ENCODE results near the gene TKT.
A peak's percentile ranks its signal among the peaks of the same experiment; 100 is the strongest.

Gene TKT

DNA sequence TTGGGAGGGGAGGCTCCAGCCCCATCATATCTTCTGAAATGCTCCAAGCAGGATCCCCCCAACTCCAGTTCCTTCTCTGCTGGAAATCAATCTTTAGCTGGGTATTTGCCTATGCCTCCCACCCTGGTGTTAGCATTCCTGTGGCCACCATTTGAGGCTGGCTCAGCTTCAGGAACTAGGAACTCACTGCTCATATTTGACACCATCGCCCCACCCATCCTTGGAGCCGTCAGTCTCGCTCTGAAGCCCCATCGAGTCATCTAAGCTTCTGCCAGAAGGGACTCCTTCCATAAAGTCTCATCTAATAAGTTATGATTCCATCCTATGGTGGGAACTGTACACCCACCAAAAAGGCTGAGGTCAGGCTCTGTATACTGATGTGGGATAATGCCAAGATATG lies 68.4 kb downstream of the TKT start:
- Histone ChIP-seq H3K79me1 (replicated peaks; ENCODE audit: low read length, poor library complexity, severe bottlenecking) (no peaks in the 10 kb centered on the region), H3K9me3 (ENCODE audit: control insufficient read depth, low read length) (no peaks in the 10 kb centered on the region), H3K27me3 (ENCODE audit: control insufficient read depth in 1 of 2, insufficient read depth in 1 of 2, low read length in 2 of 2) (no peaks in the 10 kb centered on the region), H3K23ac (ENCODE audit: low read length in 2 of 2) (no peak overlapping the region), H3K14ac (ENCODE audit: low read length in 2 of 2) (no peak overlapping the region), H2AFZ (ENCODE audit: low read depth, low read length) (no peak overlapping the region), H2AK5ac (ENCODE audit: low read length, severe bottlenecking) (no peak overlapping the region), H3K4me2 (ENCODE audit: low read length, poor library complexity, severe bottlenecking) (no peak overlapping the region), H3K27ac (ENCODE audit: low read length, poor library complexity, severe bottlenecking) (no peak overlapping the region), H3K4ac (ENCODE audit: low read depth in 1 of 2, low read length in 2 of 2) (no peak overlapping the region), H4K8ac (ENCODE audit: low read length) (no peak overlapping the region), H3K18ac (ENCODE audit: low read depth in 1 of 2, low read length in 2 of 2) (no peak overlapping the region), H2BK5ac (ENCODE audit: low read depth, low read length, poor library complexity, severe bottlenecking) (no peak overlapping the region), H3K36me3 (ENCODE audit: control insufficient read depth in 1 of 2, insufficient read depth in 2 of 2, low read depth in 1 of 2, low read length in 2 of 2) (peaks cover 60 to 72% of the 10 kb centered on the region in 2 experiments), H2BK15ac (ENCODE audit: low read depth, poor library complexity, severe bottlenecking) (no peak overlapping the region), H2BK12ac (ENCODE audit: low read length in 2 of 2) (no peak overlapping the region), H3K9ac (ENCODE audit: low read length) (no peak overlapping the region), H3K4me1 (ENCODE audit: control insufficient read depth, insufficient read depth, low read depth, low read length) (no peaks in the 10 kb centered on the region), H4K91ac (ENCODE audit: low read length) (no peak overlapping the region), H3K4me3 (ENCODE audit: insufficient read depth in 1 of 2, low read depth in 1 of 2, low read length in 2 of 2) (no peak overlapping the region), H2BK120ac (ENCODE audit: low read depth, low read length) (no peak overlapping the region)
- DNase-seq: no peak
- 92% methylated on average over 4 of the region's 4 CpGs for WGBS

DNA sequence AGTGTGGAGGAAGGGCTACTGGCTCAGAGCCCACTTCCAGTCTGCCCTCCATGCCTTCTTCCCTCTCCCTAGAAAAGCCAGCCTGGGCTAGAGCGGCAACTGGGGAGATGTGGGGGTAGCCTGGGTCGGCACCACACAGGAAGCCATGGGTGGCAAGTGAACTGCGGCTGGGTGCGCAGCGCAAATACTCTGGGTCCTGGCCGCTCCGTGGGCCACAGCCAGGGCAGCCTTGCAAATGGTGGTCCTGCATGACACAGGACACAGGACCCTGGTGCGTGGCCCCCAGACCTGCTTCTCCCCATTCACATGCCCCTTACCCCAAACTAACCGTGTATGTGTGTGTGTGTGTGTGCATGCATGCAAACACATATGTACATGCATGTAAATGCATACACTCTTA lies 69.1 kb downstream of the TKT start:
- Histone ChIP-seq H2BK5ac (ENCODE audit: low read depth, low read length, poor library complexity, severe bottlenecking) (no peak overlapping the region), H4K91ac (ENCODE audit: low read length) (no peak overlapping the region), H3K4me3 (ENCODE audit: insufficient read depth in 1 of 2, low read depth in 1 of 2, low read length in 2 of 2) (no peak overlapping the region), H4K8ac (ENCODE audit: low read length) (no peak overlapping the region), H2BK15ac (ENCODE audit: low read depth, poor library complexity, severe bottlenecking) (no peak overlapping the region), H2AFZ (ENCODE audit: low read depth, low read length) (no peak overlapping the region), H2AK5ac (ENCODE audit: low read length, severe bottlenecking) (no peak overlapping the region), H3K14ac (ENCODE audit: low read length in 2 of 2) (no peak overlapping the region), H3K4me1 (ENCODE audit: control insufficient read depth, insufficient read depth, low read depth, low read length) (no peaks in the 10 kb centered on the region), H3K9me3 (ENCODE audit: control insufficient read depth, low read length) (no peaks in the 10 kb centered on the region), H3K18ac (ENCODE audit: low read depth in 1 of 2, low read length in 2 of 2) (no peak overlapping the region), H3K4ac (ENCODE audit: low read depth in 1 of 2, low read length in 2 of 2) (no peak overlapping the region), H3K79me1 (replicated peaks; ENCODE audit: low read length, poor library complexity, severe bottlenecking) (no peaks in the 10 kb centered on the region), H3K9ac (ENCODE audit: low read length) (no peak overlapping the region), H3K27ac (ENCODE audit: low read length, poor library complexity, severe bottlenecking) (no peak overlapping the region), H3K36me3 (ENCODE audit: control insufficient read depth in 1 of 2, insufficient read depth in 2 of 2, low read depth in 1 of 2, low read length in 2 of 2) (peaks cover 63 to 72% of the 10 kb centered on the region in 2 experiments), H3K23ac (ENCODE audit: low read length in 2 of 2) (no peak overlapping the region), H2BK12ac (ENCODE audit: low read length in 2 of 2) (no peak overlapping the region), H2BK120ac (ENCODE audit: low read depth, low read length) (no peak overlapping the region), H3K27me3 (ENCODE audit: control insufficient read depth in 1 of 2, insufficient read depth in 1 of 2, low read length in 2 of 2) (no peaks in the 10 kb centered on the region), H3K4me2 (ENCODE audit: low read length, poor library complexity, severe bottlenecking) (no peak overlapping the region)
- WGBS: 95% methylated on average over 7 of the region's 9 CpGs
- DNase-seq: no peak

DNA sequence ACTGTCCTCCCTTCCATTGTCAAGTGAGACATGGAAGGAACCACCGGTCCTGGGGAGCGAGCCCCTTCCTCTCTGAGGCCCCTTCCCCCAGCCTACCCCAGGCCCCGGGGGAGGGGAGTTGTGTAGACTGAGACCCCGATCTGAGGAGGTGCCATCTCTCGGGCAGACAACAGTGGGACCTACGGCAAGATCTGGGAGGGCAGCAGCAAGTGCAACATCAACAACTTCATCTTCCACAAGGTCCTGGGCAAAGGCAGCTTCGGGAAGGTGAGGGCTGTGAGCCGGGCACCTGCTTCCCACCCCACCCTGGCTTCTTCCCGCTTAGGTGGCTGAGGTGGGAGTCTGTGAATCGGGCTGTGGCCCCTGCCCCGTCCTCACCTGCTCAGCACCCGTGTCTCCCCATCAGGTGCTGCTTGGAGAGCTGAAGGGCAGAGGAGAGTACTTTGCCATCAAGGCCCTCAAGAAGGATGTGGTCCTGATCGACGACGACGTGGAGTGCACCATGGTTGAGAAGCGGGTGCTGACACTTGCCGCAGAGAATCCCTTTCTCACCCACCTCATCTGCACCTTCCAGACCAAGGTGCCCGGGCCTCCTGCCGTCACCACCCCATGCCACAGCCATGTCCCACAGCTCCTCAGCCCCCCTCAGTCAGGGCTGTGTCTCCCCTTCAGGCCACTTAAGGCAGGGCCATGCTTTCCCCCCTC lies 69.9 kb downstream of the TKT start:
- Histone ChIP-seq H3K9me3 (ENCODE audit: control insufficient read depth, low read length) (no peaks in the 10 kb centered on the region), H2AFZ (ENCODE audit: low read depth, low read length) (no peak overlapping the region), H2AK5ac (ENCODE audit: low read length, severe bottlenecking) (no peak overlapping the region), H3K14ac (ENCODE audit: low read length in 2 of 2) (no peak overlapping the region), H3K9ac (ENCODE audit: low read length) (no peak overlapping the region), H3K23ac (ENCODE audit: low read length in 2 of 2) (peak overlapping the region in 1 of 2 experiments; percentile 51), H4K8ac (ENCODE audit: low read length) (no peak overlapping the region), H3K79me1 (replicated peaks; ENCODE audit: low read length, poor library complexity, severe bottlenecking) (peaks cover 2% of the 10 kb centered on the region), H3K4me2 (ENCODE audit: low read length, poor library complexity, severe bottlenecking) (no peak overlapping the region), H2BK15ac (ENCODE audit: low read depth, poor library complexity, severe bottlenecking) (no peak overlapping the region), H3K18ac (ENCODE audit: low read depth in 1 of 2, low read length in 2 of 2) (no peak overlapping the region), H3K4ac (ENCODE audit: low read depth in 1 of 2, low read length in 2 of 2) (no peak overlapping the region), H3K36me3 (ENCODE audit: control insufficient read depth in 1 of 2, insufficient read depth in 2 of 2, low read depth in 1 of 2, low read length in 2 of 2) (peaks cover 70 to 79% of the 10 kb centered on the region in 2 experiments), H3K4me1 (ENCODE audit: control insufficient read depth, insufficient read depth, low read depth, low read length) (no peaks in the 10 kb centered on the region), H2BK12ac (ENCODE audit: low read length in 2 of 2) (no peak overlapping the region), H4K91ac (ENCODE audit: low read length) (no peak overlapping the region), H3K27me3 (ENCODE audit: control insufficient read depth in 1 of 2, insufficient read depth in 1 of 2, low read length in 2 of 2) (no peaks in the 10 kb centered on the region), H3K27ac (ENCODE audit: low read length, poor library complexity, severe bottlenecking) (no peak overlapping the region), H2BK5ac (ENCODE audit: low read depth, low read length, poor library complexity, severe bottlenecking) (no peak overlapping the region), H2BK120ac (ENCODE audit: low read depth, low read length) (no peak overlapping the region), H3K4me3 (ENCODE audit: insufficient read depth in 1 of 2, low read depth in 1 of 2, low read length in 2 of 2) (no peak overlapping the region)
- DNase-seq: no peak
- WGBS: 99% methylated on average over 16 of the region's 20 CpGs

DNA sequence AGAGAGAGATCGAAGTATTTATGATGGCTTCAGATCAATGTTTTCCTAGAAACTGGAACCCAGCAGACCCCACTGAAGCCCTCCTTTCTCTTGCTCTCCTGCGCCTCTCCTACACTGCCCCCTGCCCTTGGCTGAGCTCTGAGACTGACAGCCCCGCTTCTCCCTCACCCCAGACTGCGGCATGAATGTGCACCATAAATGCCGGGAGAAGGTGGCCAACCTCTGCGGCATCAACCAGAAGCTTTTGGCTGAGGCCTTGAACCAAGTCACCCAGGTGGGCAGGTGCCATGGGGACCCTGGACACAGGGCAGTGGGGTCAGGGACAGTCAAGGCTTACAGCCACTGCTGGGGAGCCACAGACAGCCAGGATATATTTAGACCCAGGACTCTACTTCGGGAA lies 71.1 kb downstream of the TKT start:
- no peak overlapping the region for H2AK5ac ChIP-seq (ENCODE audit: low read length, severe bottlenecking)

More for the DNA sequence above, 71.1 kb downstream of the TKT start:
- Histone ChIP-seq H3K18ac (ENCODE audit: low read depth in 1 of 2, low read length in 2 of 2) (no peak overlapping the region), H3K4me1 (ENCODE audit: control insufficient read depth, insufficient read depth, low read depth, low read length) (no peaks in the 10 kb centered on the region), H3K9ac (ENCODE audit: low read length) (no peak overlapping the region), H2AFZ (ENCODE audit: low read depth, low read length) (no peak overlapping the region), H3K9me3 (ENCODE audit: control insufficient read depth, low read length) (no peaks in the 10 kb centered on the region), H2BK120ac (ENCODE audit: low read depth, low read length) (no peak overlapping the region), H3K14ac (ENCODE audit: low read length in 2 of 2) (no peak overlapping the region), H4K91ac (ENCODE audit: low read length) (no peak overlapping the region), H3K4me3 (ENCODE audit: insufficient read depth in 1 of 2, low read depth in 1 of 2, low read length in 2 of 2) (no peak overlapping the region), H3K4ac (ENCODE audit: low read depth in 1 of 2, low read length in 2 of 2) (no peak overlapping the region), H3K36me3 (ENCODE audit: control insufficient read depth in 1 of 2, insufficient read depth in 2 of 2, low read depth in 1 of 2, low read length in 2 of 2) (peaks cover 72 to 79% of the 10 kb centered on the region in 2 experiments), H3K27me3 (ENCODE audit: control insufficient read depth in 1 of 2, insufficient read depth in 1 of 2, low read length in 2 of 2) (no peaks in the 10 kb centered on the region), H2BK12ac (ENCODE audit: low read length in 2 of 2) (no peak overlapping the region), H3K4me2 (ENCODE audit: low read length, poor library complexity, severe bottlenecking) (no peak overlapping the region), H2BK5ac (ENCODE audit: low read depth, low read length, poor library complexity, severe bottlenecking) (no peak overlapping the region), H3K79me1 (replicated peaks; ENCODE audit: low read length, poor library complexity, severe bottlenecking) (peaks cover 2% of the 10 kb centered on the region), H2BK15ac (ENCODE audit: low read depth, poor library complexity, severe bottlenecking) (no peak overlapping the region), H3K23ac (ENCODE audit: low read length in 2 of 2) (no peak overlapping the region), H4K8ac (ENCODE audit: low read length) (no peak overlapping the region), H3K27ac (ENCODE audit: low read length, poor library complexity, severe bottlenecking) (no peak overlapping the region)
- WGBS: 99% methylated on average over 6 of the region's 7 CpGs
- DNase-seq: no peak
